ENCODE results near the gene AATK.

AATK gene

DNA sequence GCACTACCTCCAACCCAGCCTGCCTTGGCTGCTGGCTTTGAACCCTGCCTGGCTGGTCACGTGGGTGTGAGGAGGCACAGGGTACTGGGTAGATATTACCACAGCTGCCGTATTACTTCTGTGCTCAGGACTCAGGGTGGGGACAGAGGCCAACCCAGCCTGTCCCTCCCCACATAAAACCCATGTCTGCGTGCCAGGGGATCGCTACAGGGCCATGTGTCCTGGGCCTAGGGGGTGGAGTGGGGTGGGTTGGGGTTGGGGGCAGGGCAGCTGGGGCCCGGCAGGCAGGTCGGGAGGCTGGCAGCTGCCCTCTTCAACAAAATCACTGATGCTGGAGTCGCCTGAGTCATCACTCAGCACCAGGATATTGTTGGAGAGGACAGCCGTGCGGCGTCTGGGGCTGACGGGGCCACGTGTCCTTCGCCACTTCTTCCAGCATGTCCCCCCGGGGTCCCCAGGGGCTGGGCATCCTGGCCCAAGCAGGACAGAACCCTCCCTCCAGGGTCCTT lies 40.4 kb downstream of the AATK start:
- DNase-seq = no peak

DNA sequence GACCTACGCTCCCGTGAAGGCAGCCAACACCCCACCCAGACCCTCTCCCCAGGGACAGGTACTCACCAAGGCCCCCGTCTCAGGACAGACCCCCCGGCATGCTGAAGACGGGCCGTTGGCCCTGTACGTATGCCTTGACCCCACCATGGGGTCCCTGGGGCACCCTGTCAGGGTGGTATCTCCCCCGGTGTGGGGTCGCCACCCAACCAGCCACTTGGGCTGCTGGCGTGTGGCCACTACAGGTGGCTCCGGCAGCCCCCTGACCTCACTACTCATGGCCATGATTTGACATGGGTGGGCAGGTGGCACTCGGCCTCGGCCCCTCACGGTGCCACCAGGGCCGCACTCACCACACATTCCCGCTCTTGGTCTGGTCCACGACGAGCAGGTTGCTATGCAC lies 41.6 kb downstream of the AATK start:
- DNase-seq = no peak

DNA sequence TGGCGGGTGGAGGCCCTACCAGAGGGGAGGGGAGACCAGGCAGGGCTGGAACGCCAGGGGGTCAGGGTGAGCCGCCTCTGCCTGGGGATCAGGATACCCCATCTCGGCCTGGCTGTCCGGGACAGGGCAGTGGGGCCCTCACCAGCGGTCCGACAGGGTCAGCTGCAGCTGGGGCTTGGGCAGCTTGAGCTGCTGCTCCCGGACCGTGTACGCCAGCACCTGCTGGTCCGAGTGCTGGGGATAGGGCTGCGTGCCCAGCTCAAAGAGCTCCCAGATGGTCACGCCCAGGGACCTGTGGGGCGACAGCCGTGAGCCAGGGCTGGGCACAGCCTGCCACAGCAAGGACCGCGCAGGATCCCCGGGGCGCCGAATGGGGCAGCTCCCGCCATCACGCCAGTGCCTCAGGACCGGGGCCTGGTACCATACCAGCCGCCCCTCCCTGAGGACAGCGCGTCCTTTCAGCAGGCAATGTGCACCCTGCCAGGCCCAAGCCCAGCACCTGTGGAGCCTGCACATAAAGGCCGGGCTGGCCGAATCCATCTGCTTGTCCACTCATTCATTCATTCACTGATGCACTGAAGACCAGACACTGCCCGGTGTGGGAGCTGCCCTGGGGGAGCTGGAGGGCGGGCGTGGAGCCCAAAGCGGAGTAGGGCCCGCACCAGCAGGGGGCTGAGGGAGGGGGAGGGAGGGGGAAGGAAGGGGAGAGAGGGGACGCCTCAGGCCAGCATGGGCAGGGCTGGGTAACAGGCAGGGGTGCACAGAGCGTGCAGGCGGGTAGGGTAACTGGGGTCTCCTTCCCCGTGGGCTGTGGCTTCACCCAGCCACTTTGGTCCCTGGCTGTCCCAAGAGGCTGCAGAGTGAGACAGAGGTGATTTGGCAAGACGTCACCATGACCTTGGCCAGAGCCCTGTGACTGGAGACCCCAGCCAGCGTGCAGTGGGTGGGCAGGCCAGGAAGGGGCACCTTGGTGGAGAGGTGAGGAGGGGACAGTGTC lies 42.7 kb downstream of the AATK start:
- DNase-seq = no peak

DNA sequence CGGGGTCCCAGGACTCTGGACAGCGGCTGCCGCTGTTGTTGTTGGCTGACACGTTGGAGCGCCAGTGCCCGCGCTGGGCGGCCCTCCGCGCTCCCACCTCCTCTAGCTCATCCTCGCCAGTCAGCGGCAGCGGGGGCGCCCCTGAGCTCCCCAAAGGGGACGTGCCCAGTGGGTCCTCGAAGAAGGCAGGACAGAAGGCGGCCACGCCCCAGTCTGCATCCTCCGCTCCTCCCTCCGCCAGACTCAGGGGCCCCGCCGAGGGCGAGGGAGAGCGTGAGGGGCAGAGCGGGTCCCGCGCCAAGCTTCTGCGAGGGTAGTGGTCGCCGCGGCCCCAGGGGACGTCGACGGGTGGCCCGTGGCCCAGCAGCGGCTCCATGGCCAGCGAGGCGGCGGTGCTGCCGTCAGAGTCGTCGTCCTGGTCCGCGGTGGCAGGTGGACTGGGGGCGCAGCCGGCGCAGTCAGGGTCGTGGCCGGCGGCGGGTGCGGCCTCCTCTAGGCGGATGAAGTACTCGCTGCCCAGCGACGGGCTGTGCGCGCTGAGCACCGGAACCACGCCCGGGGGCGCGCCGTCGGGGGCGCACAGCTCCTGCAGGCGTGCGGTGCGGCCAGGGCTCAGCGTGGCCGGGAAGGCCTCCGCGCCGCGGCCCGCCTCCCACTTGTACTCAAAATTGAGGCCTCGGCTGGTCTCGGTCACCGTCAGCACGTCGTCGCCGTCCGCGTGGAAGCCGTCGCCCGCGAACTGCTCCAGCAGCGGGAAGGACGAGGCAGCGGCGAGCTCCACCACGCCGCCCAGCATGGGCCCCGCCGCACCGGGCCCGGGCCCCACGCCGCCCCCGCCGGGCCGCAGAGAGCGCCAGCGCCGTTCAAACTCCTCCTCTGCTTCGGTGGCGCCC lies 43.9 kb downstream of the AATK start:
- no peak for DNase-seq

DNA sequence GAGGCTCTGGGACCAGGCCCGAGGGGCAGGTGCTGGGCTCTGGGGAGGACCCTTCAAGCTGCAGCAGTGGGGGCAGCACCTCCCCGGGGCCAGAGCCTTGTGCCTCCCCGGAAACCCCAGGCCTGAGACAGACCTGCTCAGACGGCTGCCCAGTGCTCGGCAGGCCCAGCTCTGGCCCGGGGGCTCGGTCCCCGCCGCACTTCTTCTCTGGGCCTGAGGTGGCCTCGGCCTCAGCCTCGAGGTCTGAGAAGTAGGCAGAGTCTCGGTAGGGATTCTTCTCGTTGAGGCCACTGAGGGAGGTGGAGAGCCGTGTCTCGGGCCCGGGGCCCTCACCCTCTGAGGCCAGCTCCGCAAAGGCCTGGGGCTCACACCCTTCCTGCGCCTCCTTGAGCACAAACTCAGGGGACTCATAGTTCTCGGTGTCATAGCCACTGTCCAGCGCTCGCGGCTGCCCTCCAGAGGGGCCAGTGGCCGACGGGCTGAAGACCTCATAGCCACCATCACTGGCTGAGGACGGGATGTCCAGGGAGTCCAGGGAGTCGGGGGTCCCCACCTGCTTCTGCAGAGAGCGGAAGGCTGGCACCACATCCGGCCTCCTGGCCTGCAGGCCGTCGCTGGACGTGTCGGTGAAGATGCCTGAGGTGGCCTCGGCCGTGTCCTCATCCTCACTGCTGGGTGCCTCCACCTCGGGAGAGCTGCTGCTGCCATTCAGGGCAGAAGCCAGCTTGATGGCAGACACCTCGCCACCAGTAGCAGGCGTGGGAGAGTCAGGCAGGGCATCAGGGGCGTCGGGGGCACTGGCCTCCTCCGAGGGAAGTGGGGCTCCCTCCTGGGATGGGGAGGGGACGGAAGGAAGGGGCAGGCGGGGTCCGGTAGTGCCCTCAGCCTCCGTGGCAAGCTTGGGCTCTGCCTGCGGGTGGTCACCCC lies 45.1 kb downstream of the AATK start:
- DNase-seq = no peak

DNA sequence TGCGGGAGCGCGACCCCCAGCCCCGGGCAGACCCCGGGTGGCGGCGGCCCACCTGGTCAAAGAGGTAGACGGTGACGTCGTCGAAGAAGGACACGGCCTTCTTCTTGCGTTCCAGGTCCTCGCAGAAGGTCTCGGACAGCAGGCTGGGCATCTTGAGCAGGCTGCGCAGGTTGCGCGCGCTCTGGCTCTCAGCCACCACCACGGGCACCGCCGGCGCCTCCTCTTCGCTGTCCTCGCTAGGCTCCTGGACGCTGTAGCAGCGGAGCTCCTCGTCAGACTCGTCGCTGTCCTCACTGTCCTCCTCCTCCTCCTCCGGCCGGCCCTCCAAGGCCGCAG lies 45.9 kb downstream of the AATK start:
- DNase-seq = no peak

DNA sequence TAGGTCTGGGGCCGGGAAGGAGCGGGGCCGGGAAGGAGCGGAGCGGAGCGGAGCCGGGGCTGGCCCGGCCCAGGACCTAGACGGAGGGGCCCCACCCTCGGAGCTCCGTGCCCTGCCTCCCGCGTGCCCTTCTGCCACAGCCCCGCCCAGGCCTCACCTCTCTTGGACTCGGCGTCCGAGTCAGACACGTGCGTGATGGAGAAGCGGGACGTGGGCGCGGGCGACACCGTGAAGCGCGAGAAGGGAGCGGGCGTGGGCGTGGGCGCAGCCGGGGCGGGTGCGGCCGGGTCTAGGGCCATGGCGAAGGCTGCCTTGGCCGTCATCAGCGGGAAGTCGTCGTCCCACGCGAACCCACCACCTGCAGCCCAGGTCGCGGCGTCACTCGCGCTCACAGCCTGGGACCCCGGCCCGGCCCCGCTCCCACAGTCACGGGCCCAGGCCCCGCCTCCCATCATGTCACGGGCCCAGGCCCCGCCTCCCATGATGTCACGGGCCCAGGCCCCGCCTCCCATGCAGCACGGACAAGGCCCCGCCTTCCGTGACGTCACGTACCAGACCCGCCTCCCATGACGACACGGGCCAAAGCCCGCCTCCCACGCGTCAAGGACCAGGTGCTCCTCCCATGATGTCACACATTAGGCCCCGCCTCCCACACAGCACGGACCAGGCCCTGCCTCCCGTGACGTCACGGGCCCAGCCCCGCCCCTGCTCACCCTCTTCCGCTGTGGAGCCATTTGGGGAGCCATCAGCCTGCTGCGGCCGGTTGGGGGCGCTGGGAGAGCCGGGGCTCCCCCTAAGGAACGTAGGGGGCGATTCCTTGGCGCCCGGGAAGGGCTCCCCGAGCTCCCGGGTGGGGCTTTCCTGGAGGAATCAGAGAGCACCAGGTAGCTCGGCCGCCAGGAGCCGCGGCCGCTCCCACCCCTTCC lies 46.5 kb downstream of the AATK start:
- peak; percentile 51 to 65 (median 58) for DNase-seq

DNA sequence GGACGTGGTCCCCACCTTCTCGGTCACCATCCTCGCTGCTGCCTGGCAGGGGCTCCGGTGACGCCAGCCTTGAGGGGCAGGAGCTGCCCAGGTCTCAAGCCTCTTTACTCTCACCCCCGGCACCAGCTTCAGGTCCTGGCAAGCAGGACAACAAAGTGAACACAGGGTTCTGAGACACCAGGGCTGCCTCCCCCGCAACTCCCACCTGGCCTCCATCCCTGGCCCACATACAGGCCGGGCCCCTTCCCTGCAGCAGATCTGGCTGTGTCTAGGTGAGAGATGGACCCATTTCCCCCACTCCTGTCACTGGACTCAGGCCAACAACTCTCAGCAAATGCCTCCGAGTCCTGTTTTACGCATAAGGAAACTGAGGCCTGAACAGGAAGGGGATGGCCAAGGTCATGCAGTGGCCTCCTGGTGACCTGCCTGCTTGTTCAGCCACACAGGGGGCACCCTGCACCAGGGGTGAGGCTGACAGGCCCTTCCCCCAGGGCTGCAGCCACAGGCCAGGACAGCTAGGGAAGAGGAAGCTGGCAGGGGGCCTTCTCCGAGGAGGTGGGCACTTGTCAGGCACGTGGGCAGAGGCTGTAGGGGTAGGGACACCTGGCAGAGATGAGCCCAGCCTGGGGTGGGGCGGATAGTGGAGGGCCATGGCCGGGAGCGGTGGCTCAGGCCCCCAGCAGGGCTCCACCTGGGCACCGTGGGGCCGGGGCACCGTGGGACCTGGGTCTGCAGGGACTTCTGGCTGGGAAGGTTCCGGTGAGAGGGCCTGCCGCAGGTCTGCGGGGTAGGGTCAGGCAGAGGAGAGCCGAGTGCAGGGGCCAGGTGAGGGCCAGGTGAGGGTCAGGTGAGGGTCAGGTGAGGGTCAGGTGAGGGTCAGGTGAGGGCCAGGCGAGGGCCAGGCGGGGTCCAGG lies 47.5 kb downstream of the AATK start:
- no peak for DNase-seq

DNA sequence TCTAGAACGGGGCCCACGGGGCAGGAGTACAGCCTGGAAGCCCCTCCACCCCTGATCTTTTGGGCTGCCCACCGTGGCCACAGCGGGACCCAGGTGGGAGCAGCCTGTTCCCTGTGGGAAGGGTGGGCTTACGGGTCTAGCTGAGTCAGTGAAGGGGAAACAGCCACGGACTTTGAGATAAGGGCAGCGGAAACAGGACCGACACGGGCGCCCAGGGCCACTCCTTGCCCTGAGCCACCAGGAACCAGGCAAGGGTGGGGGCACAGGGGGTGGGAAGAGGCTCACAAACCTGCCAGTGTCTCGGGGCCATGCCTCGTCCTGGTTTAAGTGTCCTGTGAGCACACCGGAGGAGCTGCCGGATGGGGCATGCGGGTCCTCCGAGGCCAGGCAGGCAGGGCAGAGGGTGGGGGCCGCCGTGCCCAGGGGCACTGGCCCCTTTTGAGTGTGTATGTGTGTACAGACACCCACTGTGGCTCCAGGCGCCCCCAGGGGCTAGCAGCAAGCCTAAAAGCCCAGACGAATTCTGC lies 48.3 kb downstream of the AATK start:
- DNase-seq = no peak

DNA sequence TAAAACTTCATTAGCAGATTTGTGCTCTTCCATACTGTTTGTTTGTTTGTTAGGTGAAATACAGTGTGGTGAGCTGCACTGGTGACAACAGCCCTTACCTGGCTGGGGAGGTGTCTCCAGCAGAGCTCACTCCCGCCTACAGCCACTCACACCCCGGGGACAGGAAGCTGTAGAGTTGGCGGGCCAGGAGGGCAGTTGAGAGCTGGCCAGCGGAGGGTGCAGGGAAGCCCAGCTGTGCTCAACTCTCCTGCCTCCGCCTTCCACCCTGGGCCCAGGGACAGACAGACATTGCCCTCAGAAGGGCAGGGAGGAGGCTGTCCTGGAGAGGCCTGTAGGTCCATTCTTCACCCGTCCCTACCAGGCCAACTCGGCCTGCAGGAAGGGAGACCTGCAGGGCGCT lies 49.3 kb downstream of the AATK start:
- DNase-seq = no peak

DNA sequence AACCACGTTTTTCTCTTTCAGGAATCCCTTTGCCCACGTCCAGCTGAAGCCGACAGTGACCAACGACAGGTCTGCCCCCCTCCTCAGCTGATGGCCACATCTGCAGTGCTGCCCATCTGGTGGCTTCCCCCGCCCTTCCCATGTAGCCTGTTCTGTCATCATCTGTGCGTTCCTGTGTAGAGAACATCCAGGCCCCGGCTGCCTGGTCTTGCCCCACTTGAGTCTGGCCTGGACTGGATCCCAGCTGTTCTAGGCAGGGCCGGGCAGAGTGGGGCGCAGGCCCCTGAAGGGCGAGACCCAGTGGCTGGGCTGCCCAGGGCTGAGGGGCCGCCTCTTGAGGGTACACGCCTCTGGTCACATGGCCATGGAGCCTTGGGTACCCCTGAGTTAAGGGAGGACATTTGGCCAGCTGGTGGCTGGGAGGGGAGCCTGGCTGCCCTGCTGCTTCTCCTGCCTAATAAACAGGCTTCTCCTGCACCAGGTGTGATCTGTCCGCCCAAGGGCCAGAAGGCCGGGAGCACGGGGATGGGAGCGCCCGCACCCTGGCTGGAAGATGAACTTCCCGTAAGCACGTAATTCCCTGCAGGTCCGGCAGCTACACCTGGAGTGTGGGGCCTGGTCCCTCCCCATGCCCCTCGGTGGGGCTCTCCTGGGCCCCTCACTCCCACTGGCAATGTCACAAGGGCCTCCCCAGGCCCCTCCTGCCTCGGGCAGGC lies 50.1 kb downstream of the AATK start:
- DNase-seq = no peak

DNA sequence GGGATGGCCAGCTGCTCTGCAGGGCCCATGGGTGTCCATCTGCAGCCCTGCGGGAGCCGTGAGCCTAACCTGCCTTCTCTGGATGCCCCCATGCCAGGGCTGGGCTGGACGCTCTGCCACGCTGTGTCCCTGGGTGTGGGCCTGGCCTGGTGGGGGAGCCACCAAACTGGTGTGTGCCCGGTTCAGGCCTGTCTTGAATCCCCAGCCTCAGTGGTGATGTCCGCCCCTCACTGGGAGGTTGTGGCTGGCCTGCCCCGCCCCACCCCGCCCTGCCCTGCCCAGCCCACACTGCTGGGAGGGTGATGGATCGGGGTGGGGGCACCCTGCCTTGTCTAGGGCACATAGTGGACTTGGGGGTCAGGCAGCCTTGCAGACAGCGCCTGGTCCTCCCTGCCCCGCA lies 50.8 kb downstream of the AATK start:
- DNase-seq = no peak

DNA sequence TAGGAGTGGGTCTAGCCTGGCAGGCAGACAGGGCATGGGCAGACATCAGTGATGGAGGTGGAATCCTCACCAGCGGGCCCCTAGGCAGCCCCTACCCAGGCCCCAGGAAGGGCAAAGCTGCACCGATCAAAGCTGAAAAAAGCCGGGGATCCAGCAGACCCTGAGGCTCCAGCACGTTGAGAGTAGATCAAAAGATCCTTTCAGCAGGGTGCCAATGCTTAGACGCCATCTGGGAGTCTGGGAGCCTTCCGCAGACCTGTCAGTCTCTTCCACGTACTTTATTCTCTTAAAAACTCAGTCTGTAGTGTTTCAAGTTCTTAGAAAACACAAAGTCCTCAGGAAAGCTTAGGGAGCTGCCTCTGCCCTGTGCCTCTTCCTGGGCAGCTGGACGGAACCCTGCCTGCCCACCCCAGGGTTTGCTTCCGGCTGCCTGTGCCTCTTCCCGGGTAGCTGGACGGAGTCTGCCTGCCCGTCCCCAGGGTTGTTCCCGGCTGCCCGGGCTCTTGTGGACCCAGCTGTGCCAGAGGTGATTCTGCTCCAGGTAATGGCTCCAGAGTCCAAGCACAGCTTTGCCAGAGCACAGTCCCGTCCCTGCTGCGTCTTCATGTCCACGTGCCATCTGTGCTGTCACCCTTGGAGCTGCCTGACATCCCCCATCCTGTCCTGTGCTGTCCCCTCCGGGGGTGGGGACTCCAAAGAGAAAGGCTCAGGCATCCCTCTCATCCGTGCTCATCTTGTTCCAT lies 51.5 kb downstream of the AATK start:
- DNase-seq = no peak

DNA sequence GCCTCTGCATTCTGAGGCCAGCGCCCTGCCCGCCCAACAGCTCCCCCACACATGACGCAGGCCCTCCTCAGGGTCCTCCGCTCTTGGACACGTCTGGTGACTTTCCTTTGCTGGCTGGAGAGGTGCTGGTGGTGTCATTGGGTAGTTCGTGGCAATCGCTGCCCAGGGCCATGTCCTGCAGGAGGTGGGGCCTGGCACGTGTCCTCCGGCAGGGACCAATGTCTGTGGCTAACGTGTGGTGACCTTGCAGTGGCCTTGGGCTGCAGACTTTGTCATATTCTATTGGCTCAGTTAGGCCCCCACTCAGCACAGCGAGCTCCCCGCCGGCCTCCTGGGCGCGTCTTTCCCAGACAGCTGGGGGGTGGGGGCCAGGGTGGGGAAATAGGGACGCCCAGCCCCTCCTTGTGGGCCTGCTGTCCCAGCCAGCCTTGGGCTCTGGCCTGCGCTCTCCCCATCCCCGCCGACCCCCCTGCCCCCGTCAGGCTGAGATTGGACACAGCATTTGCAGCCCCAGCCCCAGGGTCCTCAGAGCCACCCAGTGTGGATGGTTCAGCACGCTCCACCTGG lies 52.8 kb downstream of the AATK start:
- no peak for DNase-seq

DNA sequence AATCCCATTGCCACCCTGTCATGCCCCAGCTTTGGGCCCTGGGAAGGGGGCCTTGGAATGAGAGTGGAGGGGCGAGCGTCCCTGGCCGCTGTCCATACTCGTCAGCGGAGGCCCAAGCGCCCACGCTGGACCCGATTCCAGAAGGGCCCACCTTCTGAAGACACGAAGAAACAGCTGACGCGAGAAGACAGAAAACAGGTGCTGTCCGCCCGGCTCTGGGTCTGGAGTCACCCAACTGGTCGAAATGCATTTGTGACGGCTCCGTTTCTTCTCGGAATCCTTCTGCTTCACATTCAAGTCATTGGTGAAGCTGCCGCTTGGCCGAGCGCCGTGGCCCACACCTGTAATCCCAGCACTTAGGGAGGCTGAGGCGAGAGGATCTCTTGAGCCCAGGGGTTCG lies 53.6 kb downstream of the AATK start:
- DNase-seq = no peak

DNA sequence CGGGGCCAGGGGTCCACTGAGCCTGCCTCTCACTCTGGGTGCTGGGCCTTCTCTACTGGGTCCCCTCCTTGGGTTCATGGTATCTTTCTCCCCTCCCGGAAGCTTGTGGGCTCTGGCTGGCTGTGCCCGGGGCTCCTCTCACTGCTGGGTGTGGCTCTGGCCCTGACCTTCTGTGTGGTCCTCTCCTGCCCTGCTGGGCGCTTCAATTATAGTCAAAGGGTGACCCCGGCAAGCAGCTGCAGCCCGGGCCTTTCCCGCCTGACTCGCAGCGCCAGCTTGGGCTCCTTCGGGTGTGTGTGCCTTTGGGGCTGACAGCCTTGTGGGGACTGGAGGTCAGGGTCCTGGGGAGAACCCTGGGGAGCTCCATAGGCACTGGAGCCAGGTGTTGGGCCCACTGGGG lies 55.0 kb downstream of the AATK start:
- no peak for DNase-seq

DNA sequence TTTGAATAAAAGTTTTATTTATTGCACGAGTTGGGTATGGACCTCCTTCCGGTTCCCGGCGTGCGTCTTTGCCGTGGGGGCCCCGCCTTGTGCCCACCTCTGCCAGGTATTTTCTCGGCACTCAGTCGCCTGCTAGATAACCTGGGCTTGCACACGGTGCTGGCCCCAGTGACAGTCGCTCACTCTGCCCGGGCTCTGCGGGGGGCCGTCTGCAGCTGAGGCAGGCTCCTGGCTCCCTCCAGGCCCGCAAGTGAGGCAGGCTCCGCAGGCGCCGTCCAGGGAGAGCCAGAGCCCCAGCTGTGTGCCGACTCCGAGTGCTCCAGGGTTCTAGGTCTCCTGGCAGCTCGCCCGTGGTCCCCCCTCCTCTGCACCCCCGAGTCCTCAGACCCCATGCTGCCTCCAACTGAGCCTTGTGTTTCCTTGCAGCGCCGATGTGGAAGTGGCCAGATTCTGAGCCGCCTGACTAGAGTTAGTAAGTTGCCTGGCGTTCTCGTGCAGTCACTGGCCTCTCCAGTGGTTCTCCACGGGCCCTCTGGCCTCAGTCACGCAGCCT lies 55.5 kb downstream of the AATK start:
- no peak for DNase-seq

DNA sequence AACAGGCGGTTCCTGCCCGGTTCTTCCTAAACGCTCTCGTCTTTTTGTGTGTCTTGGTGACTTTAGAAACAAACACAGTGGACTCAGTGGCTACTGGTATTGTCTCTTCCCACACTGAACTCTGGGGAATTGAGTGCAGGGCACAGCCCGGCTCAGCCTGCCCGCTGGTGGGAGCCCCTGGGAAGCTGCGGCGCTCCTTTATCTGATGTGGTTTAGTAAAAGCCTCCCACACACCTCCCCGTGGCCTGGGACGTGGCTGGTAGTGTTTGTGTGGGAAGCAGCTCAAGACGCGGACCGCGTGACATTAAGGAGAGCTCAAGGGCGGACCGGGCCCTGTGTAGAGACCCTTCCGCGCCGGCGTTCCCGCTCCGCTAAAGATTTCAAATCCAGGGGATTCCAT lies 56.1 kb downstream of the AATK start:
- DNase-seq = no peak

Measured in activated CD4-positive, CD25-positive, alpha-beta regulatory T cell (primary cell).